Bronchial epithelial cell (primary cell): ENCODE measurements around the gene RNF220. TPM values are rescaled to one million over a fixed set of nuclear protein-coding genes. Genes with fewer than 3 reads are reported as not detected.
"Not testable (repeated sequence)": the region's sequence is repeated elsewhere in the genome, so short reads cannot be mapped to it uniquely, and the experiment has no call there.

ENCODE experiments used
- DNase-seq: peaks from one replicate; pipeline ENCODE4 v3.0.0-alpha.2; 2010; ENCODE audit warnings: low read depth
- FAIRE-seq: peaks from 2 replicates; lab custom pipeline; 2011; peaks lifted over from hg19 to GRCh38; lab: Jason Lieb, UNC
- H3K27me3 ChIP-seq: 2 replicates; pipeline ENCODE4 v1.5.1; 2011; ENCODE audit warnings: low read length; ENCODE audit not compliant: control insufficient read depth, insufficient read depth
- H3K36me3 ChIP-seq: 2 replicates; pipeline ENCODE4 v1.5.1; 2011; ENCODE audit warnings: low read length; ENCODE audit not compliant: control insufficient read depth, insufficient read depth
- H3K4me3 ChIP-seq: 2 replicates; pipeline ENCODE4 v1.5.1; 2011; ENCODE audit warnings: mild to moderate bottlenecking, low read depth, low read length, control low read depth
- CTCF ChIP-seq: IDR thresholded peaks from 2 replicates; pipeline ENCODE4 v1.5.1; 2011; ENCODE audit warnings: mild to moderate bottlenecking, moderate library complexity, low read length, control low read depth, inconsistent platforms; ENCODE audit not compliant: insufficient read depth, severe bottlenecking
- total RNA-seq: library from RNA; depleted of rRNA; stranded (reverse); fragments of >200 nt; gene quantifications from 2 replicates; pipeline ENCODE4 v1.2.1, GENCODE V29; 2014

Gene RNF220
- total RNA-seq, 1 donor from 2014 or later, result 94.5 TPM

- no peaks in the 10 kb centered on the region for H3K27me3 ChIP-seq
- no peak for TF ChIP-seq CTCF
- DNase-seq, result no peak
- FAIRE-seq, result no peak
- H3K4me3 ChIP-seq, result no peak overlapping the region
- H3K36me3 ChIP-seq, result no peaks in the 10 kb centered on the region
Observed at GRCh38 chr1:44694863-44695478, 289.9 kb downstream of the RNF220 start.

GRCh38 chr1:44695671-44696070 is 290.6 kb downstream of the RNF220 start:
- H3K4me3 ChIP-seq, result no peak overlapping the region
- no peaks in the 10 kb centered on the region for H3K36me3 ChIP-seq
- no peak for TF ChIP-seq CTCF
- no peaks in the 10 kb centered on the region for H3K27me3 ChIP-seq
- no peak for FAIRE-seq
- no peak for DNase-seq

- Histone ChIP-seq H3K36me3 (no peaks in the 10 kb centered on the region), H3K27me3 (no peaks in the 10 kb centered on the region), H3K4me3 (no peak overlapping the region)
- DNase-seq, result no peak
- no peak for FAIRE-seq
- TF ChIP-seq CTCF, result no peak
Observed at GRCh38 chr1:44696101-44696500, 291.0 kb downstream of the RNF220 start.

- no peak for TF ChIP-seq CTCF
- peak; percentile 58 for FAIRE-seq
- Histone ChIP-seq H3K4me3 (no peak overlapping the region), H3K27me3 (no peaks in the 10 kb centered on the region), H3K36me3 (no peaks in the 10 kb centered on the region)
- DNase-seq, result no peak
Observed at GRCh38 chr1:44696789-44697345, 291.8 kb downstream of the RNF220 start.

GRCh38 chr1:44698138-44698537 is 293.1 kb downstream of the RNF220 start:
- no peak for DNase-seq
- H3K36me3 ChIP-seq, result no peaks in the 10 kb centered on the region
- no peaks in the 10 kb centered on the region for H3K27me3 ChIP-seq
- TF ChIP-seq CTCF, result no peak
- no peak overlapping the region for H3K4me3 ChIP-seq
- FAIRE-seq, result no peak

- H3K36me3 ChIP-seq, DNase-seq, H3K27me3 ChIP-seq, H3K4me3 ChIP-seq, FAIRE-seq: not testable (repeated sequence)
Observed at GRCh38 chr1:44699375-44699774, 294.3 kb downstream of the RNF220 start.
